GM19463 (cell line): ENCODE results near the gene SLAIN1.
A peak's percentile ranks its signal among the peaks of the same experiment; 100 is the strongest.

Experiments
- ATAC-seq: cut with Tn5 transposase; IDR thresholded peaks from one replicate; pipeline ENCODE4 v1.9.1; 2021; ENCODE audit warnings: mild to moderate bottlenecking, moderate library complexity; ENCODE audit not compliant: unreplicated experiment

Gene SLAIN1

DNA sequence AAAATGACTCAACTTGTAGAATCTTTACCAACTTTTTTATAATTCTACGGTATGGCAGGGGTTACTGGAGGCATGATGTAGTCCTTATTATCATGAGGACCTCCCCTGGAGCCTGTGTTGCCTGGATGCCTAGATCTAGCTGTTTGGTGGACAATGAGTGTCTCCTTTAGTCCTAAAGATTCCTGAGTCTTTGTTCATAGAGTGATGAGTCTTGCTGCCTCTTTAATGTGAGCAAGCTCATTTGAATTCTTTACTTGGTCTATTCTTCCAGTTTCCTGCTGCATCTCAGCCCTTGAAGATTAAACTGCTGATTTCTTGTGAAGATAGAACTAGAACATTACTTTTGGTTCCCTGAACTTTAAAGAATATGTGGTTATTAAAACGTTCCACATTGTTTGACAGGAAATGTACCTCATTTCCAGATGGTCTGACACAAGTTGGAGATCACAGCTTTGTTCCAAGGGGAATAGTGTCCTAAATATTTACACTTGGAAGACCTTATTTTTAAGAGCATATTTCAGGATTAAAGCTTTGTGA, 51.9 kb downstream of the SLAIN1 start:
- no peak for ATAC-seq

DNA sequence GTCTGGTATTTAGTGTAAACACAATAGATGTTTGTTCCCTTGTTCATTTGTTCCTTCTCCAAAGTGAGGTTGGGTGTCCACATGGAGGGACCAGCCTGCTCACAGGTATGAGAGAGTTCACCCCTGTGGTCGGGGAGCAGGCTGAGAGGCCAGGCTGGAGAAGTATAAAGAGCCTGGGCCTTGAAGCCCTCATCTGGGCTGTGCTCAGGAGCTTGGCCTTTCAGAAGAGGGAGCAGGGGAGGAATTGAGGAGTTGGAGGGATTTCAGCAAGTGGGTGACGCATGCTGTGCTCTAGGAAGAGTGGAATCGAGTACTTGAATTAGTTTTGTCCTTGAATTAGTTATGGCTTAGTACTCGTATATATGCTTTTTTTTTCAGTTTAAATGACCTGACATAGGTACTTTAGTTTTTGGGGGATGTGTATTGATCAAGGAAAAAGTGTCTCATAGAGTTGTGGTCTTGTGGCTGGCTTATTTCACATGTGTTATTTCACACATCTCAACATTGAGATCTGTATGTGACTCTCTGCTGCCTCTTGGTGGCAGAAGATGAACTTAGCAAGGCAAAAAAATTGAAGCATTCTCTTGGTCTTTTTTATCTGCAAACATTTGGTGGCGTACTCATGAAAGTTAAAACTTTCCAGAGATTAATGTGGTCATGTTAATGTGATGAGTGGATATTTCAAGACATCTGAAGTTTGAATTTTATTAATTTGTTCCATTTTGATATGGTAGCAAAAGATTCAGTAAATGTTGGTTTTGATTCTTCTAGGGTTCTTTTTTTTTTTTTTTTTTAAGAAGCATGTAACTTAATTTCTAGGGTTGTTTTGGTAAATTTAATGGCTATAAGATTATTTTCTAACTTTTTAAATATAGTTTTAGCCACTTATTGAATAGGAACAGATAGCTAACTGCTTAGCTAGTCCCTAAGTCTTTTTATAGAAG, 54.3 kb downstream of the SLAIN1 start:
- ATAC-seq, result peak; percentile 84

DNA sequence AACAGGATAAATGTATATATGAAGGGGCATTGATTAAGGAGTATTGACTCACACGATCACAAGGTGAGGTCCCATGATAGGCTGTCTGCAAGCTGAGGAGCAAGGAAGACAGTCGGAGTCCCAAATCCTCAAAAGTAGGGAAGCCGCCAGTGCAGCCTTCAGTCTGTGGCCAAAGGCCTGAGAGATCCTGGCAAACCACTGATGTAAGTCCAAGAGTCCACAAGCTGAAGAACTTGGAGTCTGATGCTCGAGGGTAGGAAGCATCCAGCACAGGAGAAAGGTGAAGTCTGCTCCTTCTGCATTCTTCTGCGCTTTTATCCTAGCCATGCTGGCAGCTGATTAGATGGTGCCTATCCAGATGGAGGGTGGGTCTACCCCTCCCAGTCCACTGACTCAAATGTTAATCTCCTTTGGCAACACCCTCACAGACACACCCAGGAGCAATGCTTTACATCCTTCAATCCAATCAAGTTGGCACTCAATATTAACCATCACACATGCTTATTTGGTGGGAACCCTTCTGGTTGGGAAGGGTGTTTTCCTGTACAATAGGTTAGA, 55.1 kb downstream of the SLAIN1 start:
- no peak for ATAC-seq

DNA sequence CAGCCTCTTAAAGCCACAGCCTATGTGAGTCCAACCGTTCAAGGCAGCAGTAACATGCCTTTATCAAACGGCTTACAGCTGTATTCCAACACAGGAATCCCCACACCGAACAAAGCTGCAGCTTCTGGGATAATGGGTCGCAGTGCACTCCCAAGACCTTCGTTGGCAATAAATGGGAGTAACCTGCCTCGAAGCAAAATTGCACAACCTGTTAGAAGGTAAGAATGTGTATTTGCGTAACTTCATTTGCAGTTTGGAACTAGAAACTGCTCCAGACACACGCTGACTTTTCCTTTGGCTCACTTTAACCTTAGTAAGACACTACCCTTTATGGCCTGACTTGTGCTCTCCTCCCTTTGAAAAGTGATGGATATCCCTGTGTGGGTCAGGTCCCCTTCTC, 63.4 kb downstream of the SLAIN1 start:
- no peak for ATAC-seq

DNA sequence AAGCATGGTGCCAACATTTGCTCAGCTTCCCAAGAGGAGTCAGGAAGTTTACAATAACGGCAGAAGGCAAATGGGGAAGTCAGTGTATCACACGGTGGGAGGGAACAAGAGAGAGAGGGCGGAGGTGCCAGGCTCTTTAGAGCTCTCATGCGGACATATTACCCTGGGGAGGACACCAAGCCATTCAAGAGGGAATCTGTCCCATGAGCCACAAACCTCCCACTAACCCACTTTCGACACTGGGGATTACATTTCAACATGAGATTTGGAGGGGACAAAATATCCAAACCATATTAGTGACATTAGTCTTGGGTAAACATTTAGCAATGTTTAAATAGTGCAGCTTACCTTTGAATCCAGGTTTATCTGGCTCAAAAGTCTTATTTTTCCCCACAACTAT, 69.9 kb downstream of the SLAIN1 start:
- ATAC-seq, result no peak

DNA sequence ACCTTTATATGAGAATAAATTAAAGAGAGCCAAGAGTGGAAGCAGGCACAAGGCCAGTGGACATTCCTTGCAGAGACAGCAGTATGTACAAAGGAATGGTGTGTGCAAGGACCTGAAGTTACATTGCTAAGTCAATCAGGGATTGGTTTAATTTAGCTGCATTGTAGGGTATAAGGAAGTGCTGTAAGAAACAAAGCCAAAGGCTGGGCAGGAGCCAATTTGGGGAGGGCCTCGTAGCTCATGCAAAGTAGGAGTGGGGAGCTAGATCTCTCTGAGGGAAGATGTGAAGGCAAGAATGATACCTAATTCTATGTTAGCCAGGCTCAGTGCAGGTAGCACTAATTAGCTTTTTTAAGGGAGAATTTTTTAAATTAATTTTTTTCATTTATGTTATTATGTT, 76.7 kb downstream of the SLAIN1 start:
- no peak for ATAC-seq

DNA sequence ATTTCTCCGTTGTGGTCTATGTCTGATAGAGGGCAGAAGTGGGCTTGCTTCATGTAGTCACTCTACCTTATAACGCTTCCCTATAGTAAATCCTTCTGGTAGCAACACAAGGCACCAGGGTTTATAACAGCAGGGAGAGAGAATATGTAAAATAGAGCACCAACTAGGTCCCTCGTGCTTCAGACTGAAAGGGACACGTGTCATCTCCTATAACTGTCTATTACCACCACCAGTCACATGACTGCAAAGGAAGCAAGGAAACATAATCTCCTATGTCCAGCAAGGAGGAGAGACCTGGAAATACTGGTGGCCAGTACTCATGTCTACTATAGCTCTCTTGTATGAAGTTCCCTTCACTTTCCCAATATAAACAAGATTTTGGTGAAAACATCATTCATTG, 79.2 kb downstream of the SLAIN1 start:
- ATAC-seq, result no peak

DNA sequence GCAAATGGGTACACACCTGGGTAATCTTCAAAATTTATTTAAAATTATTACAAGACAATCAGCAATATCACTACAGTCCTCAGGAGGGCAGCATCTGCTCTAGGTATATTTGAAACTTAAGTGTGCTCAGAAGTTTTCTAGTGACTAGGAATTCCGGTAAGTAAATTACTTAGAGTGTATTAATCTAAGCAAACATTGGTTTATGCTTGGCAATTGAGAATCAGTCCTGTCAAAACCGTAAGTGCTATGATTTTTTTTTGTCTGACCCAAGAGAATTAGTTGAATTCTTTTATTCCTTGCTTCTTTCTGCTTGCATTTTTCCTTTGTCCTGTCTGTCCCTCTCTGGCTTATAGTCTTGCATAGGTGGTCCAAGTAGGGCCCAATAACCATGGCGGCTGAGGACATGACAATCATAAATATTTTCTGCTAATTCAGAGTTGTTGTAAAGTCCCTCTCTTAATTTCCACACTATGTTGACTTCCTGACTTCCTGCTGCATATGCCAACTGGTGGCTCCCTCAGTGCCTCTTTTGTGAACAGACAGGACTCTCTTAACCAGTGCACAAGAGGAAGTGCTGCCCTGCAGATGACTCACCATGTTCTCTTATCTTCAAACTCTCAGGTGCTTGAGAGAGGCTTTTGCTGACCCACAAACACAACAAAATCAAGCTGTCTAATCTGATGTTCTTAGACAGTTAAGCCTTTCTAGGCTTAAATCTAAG, 82.2 kb downstream of the SLAIN1 start:
- ATAC-seq, result peak; percentile 83

DNA sequence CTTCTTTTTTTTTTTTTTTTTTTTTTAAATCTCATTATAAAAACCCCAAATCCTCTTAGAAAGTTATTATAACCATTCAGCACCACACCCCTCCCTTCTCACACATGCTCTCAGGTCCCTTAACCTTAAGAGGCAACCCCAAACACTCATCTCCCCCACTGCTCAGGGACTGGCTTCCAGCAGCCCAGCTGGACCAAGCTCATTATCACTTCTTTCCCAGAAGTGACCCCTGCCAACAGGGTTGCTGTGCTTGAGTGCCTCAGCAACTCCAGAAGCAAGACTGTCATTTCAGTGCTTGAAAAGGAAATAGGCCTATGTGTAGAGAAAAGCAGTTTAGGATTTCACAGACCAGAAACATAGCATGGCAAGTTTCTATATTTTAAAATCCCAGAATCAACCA, 84.3 kb downstream of the SLAIN1 start:
- ATAC-seq, result no peak

DNA sequence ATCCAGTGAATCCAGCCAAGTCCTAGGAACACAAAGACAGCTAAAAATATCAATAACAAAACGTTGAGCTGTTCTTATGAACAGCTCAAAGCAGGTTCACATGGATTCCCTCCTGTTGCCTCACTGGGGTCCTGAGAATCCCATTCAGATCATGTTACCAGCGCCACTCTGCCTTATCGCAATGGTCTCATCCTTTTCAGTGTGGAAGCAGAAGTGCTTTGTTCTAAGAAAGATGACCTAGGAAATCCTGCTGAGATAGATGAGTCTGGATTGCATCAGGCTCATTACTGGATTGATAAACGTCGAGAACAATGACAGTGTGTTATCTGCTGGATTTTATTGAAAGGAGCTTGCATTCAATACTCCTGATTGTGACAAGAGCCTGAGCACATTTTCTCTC, 87.0 kb downstream of the SLAIN1 start:
- ATAC-seq, result no peak

DNA sequence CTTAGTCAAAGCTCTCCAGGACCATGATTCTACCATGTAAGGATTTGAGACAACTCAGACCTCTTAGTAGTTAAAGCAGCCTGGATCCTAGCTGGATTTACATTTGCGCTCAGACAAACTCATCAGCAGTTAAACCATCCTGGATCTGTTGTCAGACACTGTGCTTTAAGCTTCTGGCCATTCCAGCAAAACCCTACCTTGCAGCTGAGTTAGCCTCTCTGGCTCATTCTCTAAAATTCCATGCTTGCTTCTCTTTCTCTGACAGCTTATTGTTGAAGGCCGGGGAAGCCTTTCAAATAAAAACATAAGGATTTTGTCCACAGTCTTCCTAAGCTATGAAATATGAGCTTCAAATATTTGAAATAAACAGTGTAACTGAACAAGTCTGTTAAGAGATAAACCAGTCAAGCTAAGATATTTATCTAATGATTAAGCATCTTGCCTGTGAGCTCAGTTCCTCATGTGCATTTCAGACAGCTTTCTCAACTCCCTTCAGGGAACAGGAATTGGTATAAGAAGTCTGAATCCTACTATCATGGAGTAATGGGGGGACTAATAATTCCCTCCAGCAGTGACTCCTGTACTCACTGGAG, 89.3 kb downstream of the SLAIN1 start:
- no peak for ATAC-seq

DNA sequence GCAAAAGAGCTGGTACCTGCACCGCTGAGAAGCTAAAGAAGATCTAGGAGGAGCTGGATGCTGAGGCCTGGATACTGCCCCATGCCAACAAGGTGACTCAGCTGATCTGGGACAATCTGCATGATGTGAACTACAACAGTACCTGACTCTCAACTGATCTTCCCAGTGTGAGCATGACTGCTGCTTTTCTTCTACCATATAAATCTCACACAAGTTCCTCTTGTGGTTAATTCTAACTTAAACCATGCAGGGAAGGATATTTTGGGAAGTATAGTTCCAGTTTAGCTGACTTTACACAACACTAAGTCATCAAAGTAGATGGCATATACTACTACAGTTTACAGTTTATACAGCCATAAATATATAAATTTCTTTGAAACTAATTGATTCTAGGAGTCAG, 91.9 kb downstream of the SLAIN1 start:
- no peak for ATAC-seq

DNA sequence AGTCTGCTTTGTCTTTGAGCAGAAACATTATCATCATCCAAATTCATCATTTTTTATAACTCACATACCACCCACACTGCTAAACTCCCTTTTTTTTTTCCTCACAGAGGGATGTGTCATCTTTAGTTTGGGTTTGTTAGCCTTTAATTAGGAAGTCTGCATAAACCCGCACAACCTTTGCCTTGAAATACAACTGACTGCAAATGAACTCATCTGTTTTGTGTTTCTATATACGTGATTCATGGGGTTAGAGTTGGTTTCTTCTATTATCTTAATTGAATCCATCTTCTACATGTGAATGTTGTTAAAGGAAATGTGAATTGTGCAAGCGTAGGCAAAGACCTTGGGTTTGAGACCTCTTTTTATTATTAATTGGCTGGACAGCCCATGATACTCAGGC, 102.7 kb downstream of the SLAIN1 start:
- ATAC-seq, result no peak

DNA sequence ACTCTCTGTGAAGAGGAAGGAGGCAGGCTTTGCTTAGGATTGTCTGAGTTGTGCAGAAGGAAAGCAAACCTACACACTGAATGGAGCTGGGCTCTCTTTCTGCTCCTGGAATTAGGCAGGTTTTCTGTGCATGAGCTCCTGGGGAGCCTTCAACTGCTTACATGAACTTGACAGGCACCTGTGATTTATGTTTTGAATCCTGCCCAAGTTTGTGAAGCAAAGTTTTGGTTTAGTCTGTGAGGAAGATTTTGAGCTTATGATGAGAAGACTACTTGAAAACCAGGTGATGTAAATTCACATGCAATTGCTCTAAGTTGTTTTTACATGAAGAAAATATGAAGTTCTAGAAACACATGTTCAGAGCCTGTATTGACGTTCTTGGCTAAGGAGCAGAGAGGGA, 109.0 kb downstream of the SLAIN1 start:
- ATAC-seq, result no peak

DNA sequence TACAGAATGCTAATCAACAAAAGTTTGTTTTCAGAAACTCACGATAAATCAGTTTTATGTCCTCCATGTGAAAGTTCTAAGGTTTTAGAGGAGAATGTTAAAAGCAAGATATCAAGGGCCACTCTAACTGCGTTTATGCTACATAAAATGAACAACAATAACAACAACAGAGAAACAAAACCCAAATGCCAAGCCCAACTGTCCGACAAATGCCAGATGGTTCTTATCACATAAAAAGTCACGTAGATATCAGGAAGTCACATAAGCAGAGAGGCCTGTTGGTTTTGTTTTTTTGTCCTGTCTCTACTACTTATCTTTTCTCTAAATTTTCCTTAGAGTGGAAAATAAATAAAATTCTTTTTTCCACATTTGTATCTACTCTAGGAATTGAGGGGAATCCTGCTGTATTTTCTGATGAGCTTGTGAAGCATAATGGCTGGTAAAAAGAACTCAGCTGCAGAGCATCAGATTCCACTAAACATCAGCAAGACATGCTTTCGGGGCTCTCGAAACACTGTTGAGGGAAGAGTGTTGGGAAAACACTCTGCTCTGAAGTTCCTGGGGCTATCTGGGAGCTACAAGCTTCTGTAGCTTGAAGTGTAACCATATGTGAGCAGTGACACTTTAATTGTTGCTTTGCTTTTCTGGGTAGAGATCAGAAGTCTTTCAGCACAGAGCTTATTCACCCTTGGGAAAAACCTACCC, 110.1 kb downstream of the SLAIN1 start:
- no peak for ATAC-seq

DNA sequence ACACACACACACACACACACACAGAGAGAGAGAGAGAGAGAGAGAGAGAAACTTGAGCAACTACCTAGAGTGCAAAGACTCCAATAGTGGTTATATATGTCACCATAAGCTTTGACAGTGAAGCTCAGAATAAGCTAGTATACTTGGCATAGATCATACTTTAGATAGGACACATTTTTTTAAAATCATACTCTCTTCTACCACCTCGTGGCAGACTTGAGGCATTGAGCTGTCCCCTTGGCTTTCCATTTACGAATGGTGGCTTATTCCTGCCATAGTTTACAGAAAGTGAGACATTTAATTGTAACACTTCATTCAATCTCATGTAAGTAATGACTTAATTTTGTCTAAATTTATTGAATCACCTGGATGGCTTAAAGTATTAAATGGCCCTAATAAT, 112.9 kb downstream of the SLAIN1 start:
- ATAC-seq, result peak; percentile 92

DNA sequence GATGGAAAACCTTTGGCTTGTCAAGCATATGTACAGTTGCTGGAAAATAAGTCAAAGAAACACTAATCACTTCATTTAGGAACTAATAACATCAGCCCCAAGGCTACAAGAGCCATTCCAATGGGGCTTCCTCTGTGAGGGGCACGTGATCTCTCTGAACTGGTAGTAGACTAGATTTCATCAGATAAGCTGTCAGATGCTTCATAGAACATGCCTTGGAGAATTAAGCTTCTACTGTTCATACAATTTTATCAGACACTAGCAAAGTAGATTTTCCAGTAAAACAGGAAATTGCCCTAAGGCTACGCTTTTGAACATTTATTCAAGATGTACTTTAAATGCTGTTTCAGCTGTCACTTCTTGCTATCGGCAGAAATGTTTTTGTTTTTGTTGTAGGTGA, 113.4 kb downstream of the SLAIN1 start:
- no peak for ATAC-seq

DNA sequence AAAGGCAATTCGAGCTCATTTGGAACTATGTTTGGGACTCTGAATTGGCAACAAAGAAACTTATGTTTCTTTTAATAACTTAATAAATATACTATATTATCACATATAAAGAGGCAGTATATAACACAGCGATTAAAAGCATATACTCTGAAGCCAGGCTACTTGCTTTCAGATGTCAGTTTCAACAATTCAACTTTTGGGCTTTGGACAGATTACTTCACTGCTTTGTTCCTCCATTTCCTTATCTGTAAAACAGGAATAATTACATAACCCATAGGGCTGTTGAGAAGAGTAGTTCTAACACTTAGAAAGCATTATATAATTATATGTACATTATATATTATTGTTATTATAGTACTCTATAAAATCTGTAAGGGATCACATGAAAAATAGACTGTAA, 113.9 kb downstream of the SLAIN1 start:
- ATAC-seq, result no peak

DNA sequence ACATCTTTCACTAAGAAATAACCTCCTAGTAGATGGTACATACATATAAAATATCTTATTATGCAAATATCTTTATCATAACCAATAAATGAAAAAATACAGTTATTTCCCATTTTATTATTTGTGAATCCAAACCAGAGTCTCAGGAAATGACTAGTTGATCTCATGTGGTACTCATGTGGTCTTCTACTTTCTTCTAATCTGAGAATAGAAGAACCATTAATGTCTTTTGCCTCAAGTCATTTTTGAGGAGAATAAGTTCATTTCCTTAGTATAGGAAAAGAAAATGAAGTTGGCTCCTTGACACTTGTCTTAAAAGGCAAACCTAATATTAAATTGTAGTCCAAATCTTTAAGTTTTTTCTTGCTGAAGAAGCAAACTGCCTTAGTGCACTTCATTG, 114.5 kb downstream of the SLAIN1 start:
- ATAC-seq, result no peak
